NCI-H1930 (cell line): Measurements from ENCODE around the gene EYA4.

ENCODE experiments used
- DNase-seq, 2 experiments: peaks; one replicate each; lab custom pipeline; 2025; lab: John Stamatoyannopoulos, UW

The EYA4 gene

DNA sequence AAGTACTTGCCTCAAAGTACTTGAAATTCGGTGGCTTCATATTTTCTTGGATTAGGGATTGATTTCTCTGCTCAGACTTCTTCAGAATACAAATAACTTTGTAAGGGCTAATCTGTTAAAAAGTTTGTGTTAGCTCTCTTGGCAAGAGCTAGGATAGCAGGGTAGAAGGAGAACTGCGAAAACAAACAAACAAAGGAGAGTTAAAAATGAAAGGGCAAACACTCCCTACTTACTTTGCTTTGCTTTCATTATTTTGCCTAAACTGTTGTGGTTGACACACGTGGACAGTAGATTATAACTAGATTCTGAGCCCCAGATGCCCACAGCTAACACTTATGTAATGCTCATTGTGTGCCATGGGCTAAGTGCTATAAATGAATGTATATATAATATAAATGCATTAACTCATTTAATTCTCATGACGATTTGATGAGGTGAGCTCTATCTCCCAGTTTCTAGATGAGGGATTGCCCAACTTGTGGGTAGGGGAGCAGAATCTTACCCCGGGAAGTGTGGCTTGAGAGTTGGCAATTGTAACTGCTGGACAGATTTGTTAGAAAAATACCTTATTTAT lies 48.7 kb downstream of the EYA4 start:
- no peak for DNase-seq

- no peak for DNase-seq
These were observed 49.8 kb downstream of the EYA4 start for GRCh38 chr6:133290930-133291329.

DNA sequence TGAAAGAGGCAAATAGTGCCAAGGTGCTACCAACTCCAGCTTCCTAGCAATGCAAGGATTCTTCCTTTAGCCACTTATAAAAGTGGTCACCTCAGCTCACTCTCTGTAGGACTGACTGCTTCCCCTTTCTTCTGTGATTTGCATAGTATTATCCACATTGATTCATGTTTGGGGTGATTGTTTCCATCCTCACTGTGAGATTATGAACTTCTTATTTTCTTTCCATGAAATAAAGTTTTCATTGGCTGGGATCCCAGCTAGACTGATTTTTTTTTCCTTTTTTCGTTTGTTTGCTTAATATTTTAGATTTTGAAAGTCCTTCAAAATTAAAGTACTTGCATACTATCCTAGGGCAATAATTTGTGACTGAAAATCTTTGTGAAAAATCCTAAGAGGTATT lies 50.5 kb downstream of the EYA4 start:
- no peak for DNase-seq

DNA sequence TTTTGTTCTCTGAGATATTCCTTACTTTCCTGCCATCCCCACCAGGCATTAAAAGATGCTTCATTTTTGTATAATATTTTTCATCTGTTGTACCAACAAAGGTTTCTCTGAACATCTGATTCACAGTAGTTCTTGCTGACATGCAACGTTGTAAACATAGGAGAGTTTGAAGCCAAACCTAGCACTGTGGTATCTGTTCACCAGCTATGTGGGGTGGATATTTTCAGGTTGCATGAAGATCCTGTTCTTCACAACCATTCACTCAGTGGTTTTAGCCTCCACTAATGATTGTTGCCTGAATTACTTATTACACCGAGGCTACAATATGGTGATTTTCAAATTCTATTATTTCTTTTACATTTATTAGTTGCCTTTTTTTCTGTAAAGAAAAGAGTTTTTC lies 56.5 kb downstream of the EYA4 start:
- DNase-seq: no peak

DNA sequence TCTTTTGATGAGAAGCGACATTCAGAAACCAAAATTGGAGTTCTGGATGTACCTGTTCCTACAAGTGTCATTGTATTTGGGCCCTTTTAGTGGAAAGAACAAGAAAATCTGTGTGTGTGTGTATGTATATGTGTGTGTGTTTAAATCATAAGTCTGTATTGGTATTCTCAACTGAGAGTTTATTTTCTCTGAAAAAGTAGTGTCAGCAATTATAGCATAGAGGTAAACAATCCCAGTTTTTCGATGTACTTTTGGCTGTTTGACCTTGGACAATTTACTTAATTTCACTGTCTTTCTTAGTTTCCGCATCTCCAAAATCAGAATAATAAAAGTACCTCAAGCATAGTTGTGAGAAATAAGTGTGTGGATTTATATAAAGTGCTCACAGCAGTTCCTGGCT lies 57.2 kb downstream of the EYA4 start:
- DNase-seq: no peak

GRCh38 chr6:133298801-133299200 lies 57.6 kb downstream of the EYA4 start:
- DNase-seq: no peak

GRCh38 chr6:133300896-133301295 lies 59.7 kb downstream of the EYA4 start:
- DNase-seq: no peak

- DNase-seq: no peak
These were observed 60.7 kb downstream of the EYA4 start for GRCh38 chr6:133301835-133302234.

GRCh38 chr6:133306931-133307330 lies 65.8 kb downstream of the EYA4 start:
- no peak for DNase-seq

GRCh38 chr6:133309579-133309978 lies 68.4 kb downstream of the EYA4 start:
- no peak for DNase-seq

DNA sequence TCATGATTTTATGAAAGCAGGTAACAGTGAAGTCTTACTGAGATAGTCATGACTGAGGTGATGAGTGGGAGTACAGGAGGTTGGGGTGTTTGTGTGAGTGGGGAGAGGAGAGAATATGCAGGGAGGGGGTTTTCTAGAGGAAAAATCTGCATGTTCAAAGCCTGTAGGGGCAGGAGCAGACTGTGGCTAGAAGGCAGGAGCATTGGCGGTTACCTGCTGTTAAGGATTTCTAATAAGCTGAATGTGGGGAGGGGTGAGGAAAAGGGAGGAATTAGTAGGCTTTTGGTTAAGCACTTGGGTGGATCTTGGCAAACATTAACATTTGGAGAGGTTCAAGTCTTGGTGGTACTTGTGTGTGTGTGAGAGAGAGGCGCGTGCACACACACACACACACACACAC lies 70.8 kb downstream of the EYA4 start:
- no peak for DNase-seq

DNA sequence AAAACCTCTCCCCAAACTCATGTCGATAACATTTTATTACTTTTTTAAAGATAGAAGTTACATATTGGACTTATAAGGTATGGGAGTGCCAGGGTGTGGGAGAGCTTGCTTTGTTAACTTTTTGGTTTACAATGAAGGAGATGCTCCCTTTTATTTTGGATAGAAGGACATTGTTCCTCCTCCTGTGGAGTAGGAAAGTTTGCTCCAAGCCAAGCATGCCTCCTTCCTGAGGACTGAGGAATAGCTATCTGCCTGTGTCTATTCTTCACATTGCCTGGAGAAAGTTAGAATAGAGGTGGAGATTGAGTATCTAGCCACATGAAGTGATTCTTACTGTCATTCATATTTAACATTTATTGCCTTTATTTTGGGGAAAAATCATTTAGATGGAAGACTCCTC lies 71.9 kb downstream of the EYA4 start:
- no peak for DNase-seq

- DNase-seq: no peak
These were observed 73.8 kb downstream of the EYA4 start for GRCh38 chr6:133314947-133315346.

DNA sequence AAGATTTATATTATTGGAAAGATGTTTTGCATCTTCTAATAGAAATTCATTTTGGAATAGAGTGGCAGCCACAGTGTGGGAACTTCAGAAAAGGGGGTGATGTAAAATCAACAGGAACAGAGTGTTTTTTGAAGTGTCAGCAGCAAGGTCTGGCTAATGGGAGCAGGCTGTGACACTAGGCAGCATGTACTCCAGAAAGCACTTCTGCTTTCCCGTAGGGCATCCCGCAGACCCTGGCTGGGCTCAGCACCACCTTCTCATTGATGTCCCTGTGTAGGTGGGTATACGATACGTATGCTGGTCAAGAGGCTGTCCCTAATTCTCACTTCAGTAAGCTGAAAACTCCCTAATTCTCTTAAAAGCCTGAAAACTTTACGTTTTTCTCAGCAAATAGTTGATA lies 74.7 kb downstream of the EYA4 start:
- DNase-seq: no peak

DNA sequence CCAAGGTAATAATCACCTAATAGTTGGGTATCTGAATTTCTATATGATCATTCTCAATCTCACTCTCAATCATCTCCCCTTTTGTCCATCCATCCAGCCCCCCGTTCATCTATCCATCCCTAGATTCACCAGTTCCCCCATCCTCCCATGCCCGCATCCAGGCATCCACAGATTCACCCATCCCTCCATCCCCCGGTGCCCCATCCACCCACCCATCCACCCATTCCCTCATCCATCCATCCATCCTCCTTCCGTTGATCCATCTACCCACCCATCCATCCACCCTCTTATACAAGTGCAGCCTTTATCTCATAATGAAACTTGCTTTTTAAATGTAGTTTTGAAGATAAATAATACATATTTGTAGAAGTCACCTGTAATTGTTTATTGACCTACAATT lies 76.5 kb downstream of the EYA4 start:
- DNase-seq: no peak

- no peak for DNase-seq
These were observed 85.4 kb downstream of the EYA4 start for GRCh38 chr6:133326584-133326983.

- DNase-seq: no peak
These were observed 92.7 kb downstream of the EYA4 start for GRCh38 chr6:133333852-133334251.

DNA sequence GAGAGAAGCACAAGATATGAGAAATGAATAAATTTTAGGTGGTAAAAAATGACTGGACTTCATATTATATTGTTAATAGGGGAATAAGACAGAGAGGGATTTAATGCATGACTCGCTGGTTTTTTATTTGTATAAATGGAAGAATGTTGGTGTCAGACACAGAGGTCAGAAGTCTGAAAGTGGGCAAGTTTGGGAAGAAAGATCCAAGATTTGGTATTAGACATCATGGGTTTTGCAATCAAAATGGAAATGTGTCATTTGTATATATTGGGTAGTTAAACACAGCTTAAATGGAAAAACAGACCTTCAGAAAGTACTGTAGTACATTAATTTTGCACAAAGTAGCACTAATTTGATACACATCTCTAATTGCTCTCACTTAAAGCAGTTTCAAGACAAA lies 96.2 kb downstream of the EYA4 start:
- DNase-seq: no peak

DNA sequence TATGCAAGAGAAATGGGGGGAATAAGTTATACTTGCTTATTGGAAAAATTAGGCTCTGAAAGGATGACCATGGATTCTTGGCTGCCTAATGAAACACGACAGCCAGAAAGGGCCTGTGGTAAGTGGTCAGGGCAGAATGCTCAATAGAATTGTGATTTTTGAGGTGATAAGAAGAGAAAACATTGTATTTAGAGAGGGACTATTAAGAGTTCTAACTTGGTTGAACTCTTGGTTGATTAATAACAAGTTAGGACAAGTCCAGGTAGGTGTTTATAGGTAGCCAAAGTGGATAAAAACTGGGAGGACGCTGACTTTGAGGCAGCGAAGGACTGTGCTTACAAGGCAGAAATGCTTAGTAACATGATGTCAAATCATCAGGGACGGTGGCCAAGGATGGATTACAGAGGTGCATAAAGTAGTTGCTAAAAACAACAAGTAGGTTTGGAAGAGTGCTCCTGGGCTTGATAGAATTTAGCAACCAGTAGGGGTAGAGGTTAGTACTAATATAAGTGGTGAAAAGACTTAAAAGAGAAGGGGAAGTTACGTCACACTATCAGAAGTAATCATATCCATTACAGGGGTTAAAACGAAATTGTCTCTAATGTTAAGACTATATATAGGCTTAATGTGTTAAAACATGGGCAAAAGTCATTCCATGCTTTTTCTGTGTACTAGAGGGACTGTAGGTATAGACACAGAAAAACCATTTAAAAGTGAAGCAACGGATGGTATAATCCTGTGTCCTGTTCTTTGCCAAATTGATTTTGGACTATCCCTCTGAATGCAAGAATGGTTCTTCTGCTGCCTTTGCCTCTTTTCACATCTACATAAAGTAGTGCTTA lies 98.6 kb downstream of the EYA4 start:
- no peak for DNase-seq

- DNase-seq: no peak
These were observed 99.4 kb downstream of the EYA4 start for GRCh38 chr6:133340557-133340956.

DNA sequence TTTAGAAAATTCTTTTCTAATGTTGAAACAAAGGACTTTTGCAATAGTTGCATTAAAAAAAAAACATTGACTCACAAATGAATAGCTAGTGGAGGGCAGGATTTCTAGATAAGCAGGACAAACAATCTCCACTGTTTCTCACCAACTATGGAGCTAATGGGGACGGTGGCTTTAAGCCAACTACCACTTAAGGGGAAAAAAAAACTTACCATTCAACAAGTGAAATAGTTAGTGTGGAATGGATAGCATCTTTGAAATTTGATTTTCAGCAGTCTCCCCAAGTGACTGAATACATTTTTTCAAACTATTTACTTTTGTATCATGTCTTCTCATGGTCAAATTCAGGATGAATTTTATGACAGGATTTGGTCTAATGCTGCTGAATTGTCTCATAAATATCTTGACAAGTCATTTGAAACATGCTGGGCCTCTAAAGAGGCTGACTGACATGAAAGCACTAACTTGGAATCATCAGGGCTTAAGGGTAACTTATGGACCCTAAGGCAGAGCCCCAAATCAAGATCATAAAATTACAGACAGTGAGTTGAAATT lies 100.5 kb downstream of the EYA4 start:
- DNase-seq: no peak

DNA sequence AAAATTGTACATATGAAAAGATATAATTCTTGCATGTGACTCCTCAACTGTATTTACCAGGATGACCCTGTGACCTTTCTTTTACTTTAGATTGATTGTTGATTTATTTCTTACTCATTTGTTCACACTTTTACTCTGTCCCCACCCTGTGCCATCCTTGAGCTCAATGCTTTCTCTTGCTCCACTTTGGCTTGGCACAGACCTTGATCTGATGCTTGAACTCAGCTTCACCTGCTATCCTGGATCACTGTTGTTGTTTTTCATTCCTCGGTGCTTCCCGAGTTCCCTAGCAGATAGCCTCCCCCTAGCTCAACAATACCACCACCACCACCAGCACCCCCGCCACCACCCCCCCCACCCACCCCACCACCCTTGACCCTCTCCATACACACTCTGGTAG lies 102.1 kb downstream of the EYA4 start:
- DNase-seq: no peak

DNA sequence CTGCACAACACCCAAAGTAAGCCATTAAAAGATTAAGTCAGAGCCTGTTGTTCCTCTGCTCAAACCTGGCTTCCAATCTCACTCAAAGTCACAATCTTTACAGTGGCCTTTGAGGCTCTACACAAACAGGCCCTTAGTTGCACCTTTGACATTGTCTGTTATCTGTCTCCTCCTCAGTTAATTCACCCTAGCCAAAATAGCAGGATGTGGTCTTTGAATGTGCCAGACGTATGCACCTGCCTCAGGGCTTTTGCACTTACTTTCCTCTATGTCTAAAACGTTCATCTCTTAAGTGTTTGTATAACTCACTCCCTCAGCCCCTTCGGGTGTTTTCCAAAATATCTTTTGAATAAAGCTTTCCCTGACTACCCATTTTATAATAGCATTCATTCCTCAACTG lies 107.7 kb downstream of the EYA4 start:
- no peak for DNase-seq

- no peak for DNase-seq
These were observed 109.8 kb downstream of the EYA4 start for GRCh38 chr6:133350928-133351327.
